ENCODE measurements around the gene FLNB. TPM values are rescaled to one million over a fixed set of nuclear protein-coding genes. Genes with fewer than 3 reads are reported as not detected.
A peak's percentile ranks its signal among the peaks of the same experiment; 100 is the strongest.
"Not testable (repeated sequence)": the region's sequence is repeated elsewhere in the genome, so short reads cannot be mapped to it uniquely, and the experiment has no call there.

Gene FLNB
- total RNA-seq, 1 experiment from 2014 or later: 97.5 TPM

DNA sequence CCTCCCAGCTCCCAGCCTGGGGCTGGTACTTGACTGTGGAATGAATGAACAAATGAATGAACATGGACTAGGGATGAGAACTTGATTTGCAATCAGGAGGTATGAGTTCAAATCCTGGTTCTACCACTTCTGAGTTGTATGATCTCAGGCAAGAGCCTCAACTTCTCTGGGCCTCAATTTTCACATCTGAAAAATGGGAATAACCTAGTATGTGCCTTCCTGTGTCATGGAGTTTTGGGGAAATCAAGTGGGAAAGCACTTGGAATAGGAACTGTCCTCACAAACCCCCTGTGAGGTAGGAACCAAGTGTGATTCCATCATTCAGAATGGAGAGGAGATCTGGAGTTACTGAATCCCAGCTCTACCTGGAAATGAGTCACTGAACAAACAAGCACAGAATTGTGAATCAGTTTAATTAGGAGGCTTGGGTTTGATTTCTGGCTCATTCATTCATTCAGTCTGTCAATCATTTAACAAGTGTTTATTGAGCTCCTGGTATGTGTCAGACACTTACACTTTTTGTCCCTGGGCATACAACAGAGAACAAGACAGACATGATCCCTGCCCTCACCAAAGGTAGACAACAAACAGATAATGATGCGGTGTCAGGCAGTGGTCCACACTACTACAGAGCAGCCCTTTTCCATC is 172.8 kb downstream of the FLNB start:
- no peak for DNase-seq (ENCODE audit: low read depth)

GRCh38 chr3:58183221-58183620 is 175.0 kb downstream of the FLNB start:
- no peak for DNase-seq (ENCODE audit: low read depth)

- no peak for DNase-seq (ENCODE audit: low read depth)
Observed at GRCh38 chr3:58183891-58184290, 175.7 kb downstream of the FLNB start.

- DNase-seq (ENCODE audit: low read depth): no peak
Observed at GRCh38 chr3:58184309-58184981, 176.2 kb downstream of the FLNB start.

DNA sequence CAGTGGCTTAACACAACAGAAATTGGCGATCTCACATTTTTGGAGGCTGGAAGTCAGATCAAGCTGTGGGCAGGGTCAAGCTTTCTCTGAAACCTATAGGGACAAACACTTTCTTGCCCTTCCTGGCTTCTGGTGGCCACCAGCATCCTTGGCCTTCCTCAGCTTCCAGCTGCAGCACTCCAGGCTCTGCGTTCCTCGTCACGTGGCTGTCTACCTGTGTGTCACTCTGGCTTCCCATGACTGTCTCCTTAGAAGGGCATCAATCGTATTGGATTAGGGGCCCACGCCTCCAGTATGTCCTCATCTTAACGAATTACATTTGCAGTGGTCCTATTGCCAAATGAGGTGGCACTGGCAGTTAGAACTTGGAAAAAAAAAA is 176.7 kb downstream of the FLNB start:
- no peak for DNase-seq (ENCODE audit: low read depth)

DNA sequence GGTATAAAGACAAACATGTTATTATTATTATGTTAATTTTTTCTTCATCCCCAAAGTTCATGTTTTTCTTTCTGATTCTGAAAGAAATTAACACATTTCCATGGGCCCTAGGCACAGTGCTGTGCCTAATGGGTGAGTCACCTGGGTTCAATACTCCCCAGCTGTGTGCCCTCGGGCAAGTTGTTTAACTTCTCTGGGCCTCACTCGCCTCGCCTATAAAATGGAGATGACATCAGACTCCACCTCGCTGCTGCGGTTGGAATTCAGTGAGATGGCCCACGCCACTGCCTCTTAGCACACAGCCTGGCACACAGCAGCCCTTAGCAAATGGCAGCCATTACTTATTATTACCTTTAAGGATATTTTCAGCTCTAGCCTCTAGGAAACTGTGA is 179.9 kb downstream of the FLNB start:
- DNase-seq (ENCODE audit: low read depth): peak; percentile 71

GRCh38 chr3:58188921-58189451 is 180.8 kb downstream of the FLNB start:
- DNase-seq (ENCODE audit: low read depth): no peak

DNA sequence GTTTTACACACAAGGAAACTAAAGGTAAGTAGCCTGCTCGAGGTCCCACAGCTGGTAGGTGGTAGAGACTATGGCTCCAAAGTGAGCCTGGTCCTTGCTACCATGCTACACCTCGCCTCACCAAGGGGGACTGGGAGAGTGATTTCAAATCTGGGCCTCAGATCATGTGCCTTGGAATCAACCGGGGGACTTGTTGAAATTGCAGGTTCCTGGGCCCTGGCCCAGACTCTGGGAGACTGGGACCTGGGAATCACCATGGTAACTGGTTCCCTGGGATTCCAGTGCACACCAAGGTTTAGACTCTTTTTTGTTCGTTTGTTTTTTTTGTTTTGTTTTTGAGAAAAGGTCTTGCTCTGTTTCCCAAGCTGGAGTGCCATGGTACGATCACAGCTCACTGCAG is 181.5 kb downstream of the FLNB start:
- no peak for DNase-seq (ENCODE audit: low read depth)

DNA sequence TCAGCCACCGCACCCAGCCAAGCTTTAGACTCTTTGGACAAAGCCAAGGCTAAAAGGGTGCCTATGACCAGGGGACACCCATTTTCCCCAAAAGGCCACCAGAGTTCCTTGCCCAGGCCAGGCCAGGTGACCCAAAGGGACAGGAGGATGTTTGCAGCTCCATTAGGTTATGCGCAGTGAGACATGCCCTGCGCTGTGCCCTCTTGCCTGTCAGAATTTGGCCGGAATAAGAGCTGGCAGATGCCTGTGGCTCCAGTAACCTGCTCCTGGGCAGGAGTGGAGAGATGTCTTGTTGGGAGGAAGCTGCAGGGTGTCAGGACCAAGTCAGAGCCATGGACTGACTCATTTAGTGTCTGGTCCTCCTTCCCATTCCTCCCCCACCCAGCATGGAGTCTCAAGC is 182.1 kb downstream of the FLNB start:
- DNase-seq (ENCODE audit: low read depth): no peak

GRCh38 chr3:58190882-58191281 is 182.7 kb downstream of the FLNB start:
- no peak for DNase-seq (ENCODE audit: low read depth)

GRCh38 chr3:58191361-58191991 is 183.3 kb downstream of the FLNB start:
- no peak for DNase-seq (ENCODE audit: low read depth)

GRCh38 chr3:58192069-58192468 is 183.8 kb downstream of the FLNB start:
- no peak for DNase-seq (ENCODE audit: low read depth)

GRCh38 chr3:58193682-58194407 is 185.6 kb downstream of the FLNB start:
- DNase-seq (ENCODE audit: low read depth): no peak

GRCh38 chr3:58197588-58197987 is 189.4 kb downstream of the FLNB start:
- no peak for DNase-seq (ENCODE audit: low read depth)

DNA sequence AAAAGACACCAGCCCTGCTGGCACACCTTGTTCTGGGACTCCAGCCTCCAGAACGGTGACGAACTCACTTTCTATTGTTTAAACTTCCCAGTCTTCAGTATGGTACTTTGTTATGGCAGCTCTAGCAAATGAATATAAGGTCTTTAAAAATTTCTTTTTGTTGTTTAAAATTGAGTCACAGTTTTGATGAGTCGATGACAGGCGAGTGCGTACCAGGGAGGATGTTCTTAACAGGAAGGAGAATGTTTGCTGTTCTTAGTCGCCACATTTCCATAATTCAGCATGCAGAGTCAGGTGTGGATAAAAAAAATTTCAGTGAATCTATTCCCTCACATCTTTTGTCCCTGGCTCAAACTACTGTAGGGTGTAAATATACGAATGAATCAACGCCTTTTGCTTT is 190.1 kb downstream of the FLNB start:
- DNase-seq (ENCODE audit: low read depth): no peak

- DNase-seq (ENCODE audit: low read depth): no peak
Observed at GRCh38 chr3:58198804-58199203, 190.6 kb downstream of the FLNB start.

DNA sequence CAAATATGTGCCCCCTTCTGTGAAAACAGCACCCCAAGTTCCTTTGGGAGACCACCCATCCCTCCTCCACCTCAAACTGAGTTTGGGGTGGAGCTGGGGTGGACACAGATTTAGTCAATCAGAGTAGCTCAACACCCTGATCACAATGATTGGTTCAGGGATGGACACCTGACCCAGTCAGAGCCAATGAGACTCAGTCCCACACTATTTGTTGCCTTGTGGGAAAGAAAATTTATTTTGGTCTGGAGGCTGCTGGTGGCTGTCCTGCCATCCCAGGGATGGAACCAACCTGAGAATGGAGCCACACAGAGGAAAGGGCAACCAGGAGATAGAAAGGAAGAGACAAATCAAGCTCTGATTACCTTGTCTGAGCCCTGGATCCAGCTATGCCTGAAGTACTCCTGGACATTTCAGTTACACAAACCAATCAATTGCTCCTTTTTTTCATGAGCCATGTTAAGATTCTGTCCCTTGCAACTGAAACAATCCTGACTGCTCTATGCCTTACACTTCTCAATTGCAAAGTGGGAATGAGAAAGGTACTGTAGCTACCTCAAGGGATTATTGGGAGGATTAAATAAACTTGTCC is 192.0 kb downstream of the FLNB start:
- DNase-seq (ENCODE audit: low read depth): no peak

GRCh38 chr3:58200846-58201355 is 192.7 kb downstream of the FLNB start:
- no peak for DNase-seq (ENCODE audit: low read depth)

GRCh38 chr3:58201451-58201850 is 193.2 kb downstream of the FLNB start:
- not testable (repeated sequence) for DNase-seq (ENCODE audit: low read depth)

GRCh38 chr3:58202917-58203360 is 194.7 kb downstream of the FLNB start:
- DNase-seq (ENCODE audit: low read depth): no peak

DNA sequence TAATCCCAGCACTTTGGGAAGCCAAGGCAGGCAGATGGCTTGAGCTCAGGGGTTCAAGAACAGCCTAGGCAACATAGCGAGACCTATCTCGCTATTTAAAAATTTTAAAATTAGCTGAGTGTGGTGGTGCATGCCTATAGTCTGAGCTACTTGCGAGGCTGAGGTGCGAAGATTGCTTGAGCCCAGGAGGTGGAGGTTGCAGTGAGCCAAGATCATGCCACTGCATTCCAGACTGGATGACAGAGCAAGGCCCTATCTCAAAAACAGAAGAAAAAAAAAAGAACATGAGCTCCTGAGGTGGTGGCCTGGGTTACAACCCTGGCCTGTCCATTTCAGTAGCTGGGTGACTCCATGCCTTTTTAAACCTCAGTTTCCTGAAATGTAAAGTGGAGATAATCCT is 195.3 kb downstream of the FLNB start:
- no peak for DNase-seq (ENCODE audit: low read depth)

DNA sequence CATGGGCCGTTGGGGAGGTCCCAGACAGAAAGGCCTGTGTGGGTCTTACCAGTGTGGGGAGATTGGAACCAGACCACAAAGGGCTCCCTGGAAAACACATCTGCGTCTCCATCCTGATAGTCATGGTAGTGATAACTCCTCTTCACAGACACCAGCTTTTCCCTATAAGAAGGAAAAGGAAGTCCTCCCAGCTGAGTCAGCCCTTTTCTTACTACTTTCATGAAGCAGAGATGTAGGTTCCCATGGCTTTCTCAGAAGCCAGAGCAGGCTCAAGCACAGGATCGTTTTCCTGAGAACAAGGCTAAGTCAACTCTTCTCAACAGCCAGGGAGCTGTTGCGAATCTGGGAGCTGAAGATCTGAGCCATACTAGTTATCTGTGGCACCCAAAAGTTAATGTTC is 196.5 kb downstream of the FLNB start:
- DNase-seq (ENCODE audit: low read depth): no peak

All from Daoy (cell line).